ENCODE data around the gene TBC1D3L. TPM values are rescaled to one million over a fixed set of nuclear protein-coding genes. Genes with fewer than 3 reads are reported as not detected.
"Not testable (repeated sequence)": the region's sequence is repeated elsewhere in the genome, so short reads cannot be mapped to it uniquely, and the experiment has no call there.

The TBC1D3L gene
- polyA plus RNA-seq (2013, experiment 1 of 2; ENCODE audit: insufficient read length): 8.9 TPM
- polyA plus RNA-seq (2013, experiment 2 of 2; ENCODE audit: insufficient read length): 8.2 TPM

DNA sequence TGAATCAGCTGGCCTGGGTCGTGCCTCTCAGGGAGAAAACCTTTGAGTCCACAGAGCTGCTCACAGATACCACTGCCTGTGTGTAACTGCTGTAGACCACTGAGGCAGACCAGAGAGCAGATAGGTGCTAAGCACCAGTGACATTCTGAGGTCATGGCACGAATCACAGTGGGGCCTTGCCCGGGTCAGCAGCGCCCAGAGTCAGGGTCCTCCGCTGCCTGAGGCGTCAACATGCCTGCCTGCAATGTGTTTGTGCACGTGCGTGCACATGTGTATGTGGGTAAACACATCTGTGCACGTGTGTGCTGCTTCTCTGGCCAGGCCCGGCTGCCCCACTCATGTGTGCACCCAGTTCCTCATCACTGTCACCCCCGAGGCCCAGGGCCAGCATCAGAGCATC is at the start of gene TBC1D3L:
TSS of gene TBC1D3L (minus strand) at position 101 of the 400 bp plus-strand sequence. CDS start 1,540 bp downstream, outside the sequence.
- not testable (repeated sequence) for DNase-seq

DNA sequence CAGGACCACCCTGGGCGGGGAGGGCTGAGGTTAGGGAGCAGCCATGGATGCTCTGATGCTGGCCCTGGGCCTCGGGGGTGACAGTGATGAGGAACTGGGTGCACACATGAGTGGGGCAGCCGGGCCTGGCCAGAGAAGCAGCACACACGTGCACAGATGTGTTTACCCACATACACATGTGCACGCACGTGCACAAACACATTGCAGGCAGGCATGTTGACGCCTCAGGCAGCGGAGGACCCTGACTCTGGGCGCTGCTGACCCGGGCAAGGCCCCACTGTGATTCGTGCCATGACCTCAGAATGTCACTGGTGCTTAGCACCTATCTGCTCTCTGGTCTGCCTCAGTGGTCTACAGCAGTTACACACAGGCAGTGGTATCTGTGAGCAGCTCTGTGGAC is 14.8 kb upstream of the TBC1D3L start, which contains the start of gene TBC1D3D:
TSS of gene TBC1D3D (plus strand) at position 301 of the 400 bp plus-strand sequence. CDS start 1,585 bp downstream, outside the sequence.
- DNase-seq: not testable (repeated sequence)

Data from fibroblast of skin of back (primary cell).